Measurements from ENCODE around the gene USP36.

DNA sequence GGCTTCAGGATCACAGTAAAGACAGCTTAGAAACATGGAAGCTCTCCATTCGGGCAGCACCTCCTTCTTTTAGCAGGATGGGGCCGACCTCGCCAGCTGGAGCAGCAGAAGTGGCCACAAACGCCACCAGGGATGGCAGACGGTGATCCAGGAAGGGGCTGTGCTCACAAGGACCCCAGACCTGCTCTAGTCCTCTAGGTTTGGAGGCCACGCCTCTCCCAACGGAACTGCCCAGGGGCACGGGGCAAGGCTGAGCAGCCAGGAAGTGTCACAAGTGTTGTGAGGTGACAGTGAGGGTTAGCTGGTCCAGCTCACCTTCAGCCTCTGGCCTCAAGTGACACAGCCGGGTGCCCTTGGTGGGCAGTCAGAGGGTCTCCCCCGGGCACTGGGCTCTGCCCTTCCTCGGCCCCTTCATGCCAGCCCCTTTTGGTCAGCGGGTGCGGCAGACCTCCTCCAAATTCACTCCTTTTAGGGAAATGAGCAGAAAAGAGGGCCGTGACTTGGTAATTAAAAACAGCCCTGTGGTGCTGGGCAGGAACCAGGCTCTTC, 42.0 kb upstream of the USP36 start:
- TF ChIP-seq, protein P1, sequence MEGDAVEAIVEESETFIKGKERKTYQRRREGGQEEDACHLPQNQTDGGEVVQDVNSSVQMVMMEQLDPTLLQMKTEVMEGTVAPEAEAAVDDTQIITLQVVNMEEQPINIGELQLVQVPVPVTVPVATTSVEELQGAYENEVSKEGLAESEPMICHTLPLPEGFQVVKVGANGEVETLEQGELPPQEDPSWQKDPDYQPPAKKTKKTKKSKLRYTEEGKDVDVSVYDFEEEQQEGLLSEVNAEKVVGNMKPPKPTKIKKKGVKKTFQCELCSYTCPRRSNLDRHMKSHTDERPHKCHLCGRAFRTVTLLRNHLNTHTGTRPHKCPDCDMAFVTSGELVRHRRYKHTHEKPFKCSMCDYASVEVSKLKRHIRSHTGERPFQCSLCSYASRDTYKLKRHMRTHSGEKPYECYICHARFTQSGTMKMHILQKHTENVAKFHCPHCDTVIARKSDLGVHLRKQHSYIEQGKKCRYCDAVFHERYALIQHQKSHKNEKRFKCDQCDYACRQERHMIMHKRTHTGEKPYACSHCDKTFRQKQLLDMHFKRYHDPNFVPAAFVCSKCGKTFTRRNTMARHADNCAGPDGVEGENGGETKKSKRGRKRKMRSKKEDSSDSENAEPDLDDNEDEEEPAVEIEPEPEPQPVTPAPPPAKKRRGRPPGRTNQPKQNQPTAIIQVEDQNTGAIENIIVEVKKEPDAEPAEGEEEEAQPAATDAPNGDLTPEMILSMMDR (IDR thresholded peaks at IDR 0.05) = no peak
- no peak for TF ChIP-seq POLR2A (IDR thresholded peaks at IDR 0.05)

Data from prostate gland (tissue), 2 donors.